GM21619 (cell line): ENCODE data around the gene IFITM2.
"Not testable (repeated sequence)": the region's sequence is repeated elsewhere in the genome, so short reads cannot be mapped to it uniquely, and the experiment has no call there.

Source experiments
- ATAC-seq: cut with Tn5 transposase; IDR thresholded peaks from one replicate; pipeline ENCODE4 v1.9.1; 2021; ENCODE audit not compliant: unreplicated experiment

IFITM2 gene

DNA sequence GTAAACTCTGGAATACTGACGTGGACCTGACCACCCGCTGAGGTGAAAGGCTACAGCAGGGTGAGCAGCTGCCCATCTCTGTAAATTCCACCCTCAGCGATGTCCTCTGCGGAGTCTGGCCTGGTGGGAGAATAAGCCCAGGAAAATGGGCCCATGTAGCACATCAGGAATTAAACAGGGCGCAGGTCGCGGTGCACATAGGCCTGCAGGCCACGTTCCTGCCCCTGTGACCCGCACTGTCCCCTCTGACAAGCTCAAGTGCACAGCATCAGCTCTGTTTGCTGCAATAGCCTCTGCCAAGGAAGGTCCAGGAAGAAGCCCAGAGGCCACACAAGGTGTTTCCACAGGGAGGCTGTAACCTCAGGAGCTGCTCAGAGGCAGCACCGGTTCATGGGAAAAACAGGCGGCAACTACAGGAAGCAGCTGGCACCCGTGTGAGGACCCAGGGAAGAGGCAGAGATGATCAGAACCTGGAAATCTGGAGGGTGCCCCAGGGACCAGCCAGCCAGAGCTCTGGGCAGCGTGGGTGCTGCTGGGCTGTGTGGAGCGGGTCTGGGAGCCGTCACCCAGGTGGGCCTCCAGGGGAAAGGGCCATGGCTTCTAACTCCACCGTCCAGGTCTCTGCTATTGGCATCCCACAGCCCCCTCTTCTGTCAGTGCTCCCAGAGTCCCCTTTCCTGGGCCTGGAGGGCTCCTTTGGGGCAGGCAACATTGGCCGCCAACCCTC, 808 bp upstream of the IFITM2 start:
- ATAC-seq: no peak

- not testable (repeated sequence) for ATAC-seq
Measured at GRCh38 chr11:308740-309665, 1.4 kb downstream of the IFITM2 start.

DNA sequence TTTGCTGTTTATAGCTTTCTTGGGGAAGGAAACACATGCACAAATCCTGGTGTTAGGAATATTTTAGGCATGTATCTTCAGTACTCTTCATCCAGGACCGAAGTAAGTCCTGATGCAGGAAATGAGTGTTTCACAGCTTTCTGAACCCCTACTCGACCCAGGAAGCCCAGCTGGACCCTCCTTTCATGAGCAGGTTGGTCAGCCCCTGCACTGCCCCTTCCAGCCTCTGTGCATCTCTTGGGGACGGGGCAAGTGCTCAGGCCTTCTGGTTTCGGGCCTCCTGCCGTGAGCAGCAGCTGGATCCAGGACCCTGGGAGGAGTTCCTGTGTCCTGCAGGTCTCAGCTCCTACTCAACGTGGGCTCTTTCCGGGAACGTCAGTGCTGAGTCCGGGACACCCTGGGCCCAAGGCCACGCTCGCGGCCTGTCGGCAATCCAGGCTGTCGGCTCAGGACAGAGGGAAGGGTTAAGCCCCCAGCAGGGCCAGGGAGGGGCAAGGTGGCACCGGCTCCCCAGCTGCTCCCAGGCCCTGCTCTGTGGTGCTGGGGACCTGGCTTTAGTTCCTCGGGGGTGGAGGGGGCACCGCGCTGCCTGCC, 2.5 kb downstream of the IFITM2 start:
- ATAC-seq: not testable (repeated sequence)

- ATAC-seq: not testable (repeated sequence)
Measured at GRCh38 chr11:311013-311748, 3.6 kb downstream of the IFITM2 start.

DNA sequence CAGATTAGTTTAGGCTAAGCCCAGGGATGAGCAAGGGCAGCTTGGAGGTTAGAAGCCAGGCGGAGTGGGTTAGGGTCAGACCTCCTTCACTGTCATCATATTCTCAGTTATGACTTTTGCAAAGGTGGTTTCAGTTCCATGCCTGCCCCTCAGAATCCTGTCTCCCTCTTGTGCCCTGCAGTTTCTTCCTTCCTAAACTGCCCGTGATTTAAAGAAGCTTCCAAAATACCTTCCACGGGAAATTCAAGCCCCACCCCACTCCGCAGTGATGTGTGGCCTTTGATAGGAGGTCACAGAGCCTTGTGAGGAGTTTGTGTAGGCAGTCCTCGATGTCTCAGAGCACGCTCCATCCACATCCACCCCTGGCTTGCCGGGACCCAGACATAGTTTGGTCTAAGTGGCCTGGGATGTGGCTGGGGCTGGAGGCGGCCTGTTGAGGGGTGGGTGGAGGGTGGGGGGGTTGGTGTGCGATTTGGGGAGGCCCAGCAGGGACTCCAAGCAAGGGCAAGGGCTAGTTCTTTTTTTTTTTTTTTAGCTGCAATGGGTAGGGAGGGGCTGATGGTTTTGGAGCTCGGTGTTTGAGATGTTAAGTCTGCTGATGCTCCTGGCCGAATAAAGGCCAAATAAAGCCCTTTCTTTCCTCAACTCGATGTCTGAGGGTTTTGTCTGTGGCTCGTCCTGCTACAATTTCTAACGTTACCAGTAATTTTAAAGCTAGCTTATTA, 4.6 kb downstream of the IFITM2 start:
- ATAC-seq: no peak

GRCh38 chr11:313304-313786, 5.7 kb downstream of the IFITM2 start:
- no peak for ATAC-seq

- ATAC-seq: peak; percentile 36
Measured at GRCh38 chr11:313787-314553, 6.4 kb downstream of the IFITM2 start, which contains the start of gene IFITM1. Gene IFITM1, plus strand, starts transcription at chr11:314040. Its CDS starts 131 bp downstream, at chr11:314171.

DNA sequence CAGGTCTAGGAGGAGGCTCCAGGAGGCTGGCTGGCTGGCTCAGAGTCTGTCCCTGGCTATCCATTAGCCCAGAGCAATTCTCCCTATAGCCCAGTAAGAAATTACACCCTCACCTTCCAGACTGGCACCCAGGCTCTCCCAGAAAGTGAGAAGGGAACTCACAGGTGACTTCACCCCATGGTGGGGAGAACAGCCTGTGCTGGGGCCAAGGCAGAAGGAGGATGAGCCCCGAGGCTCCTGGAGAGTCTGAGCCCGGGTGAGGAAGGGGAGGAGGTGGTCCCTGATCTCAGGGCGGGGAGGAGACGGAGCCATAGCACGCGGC, 6.9 kb downstream of the IFITM2 start:
- ATAC-seq: not testable (repeated sequence)

DNA sequence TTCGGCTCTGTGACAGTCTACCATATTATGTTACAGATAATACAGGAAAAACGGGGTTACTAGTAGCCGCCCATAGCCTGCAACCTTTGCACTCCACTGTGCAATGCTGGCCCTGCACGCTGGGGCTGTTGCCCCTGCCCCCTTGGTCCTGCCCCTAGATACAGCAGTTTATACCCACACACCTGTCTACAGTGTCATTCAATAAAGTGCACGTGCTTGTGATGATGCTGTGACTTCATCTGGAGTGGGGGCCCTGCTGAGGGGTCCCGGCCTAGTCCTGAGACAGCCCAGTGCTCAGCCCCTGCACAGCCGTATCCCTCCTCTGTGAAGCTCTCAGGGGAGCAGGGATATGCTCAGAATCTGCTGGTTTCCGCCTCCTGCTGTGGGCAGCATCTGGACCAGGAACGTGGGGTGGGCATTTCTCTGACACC, 7.5 kb downstream of the IFITM2 start:
- ATAC-seq: no peak

GRCh38 chr11:315516-315994, 7.9 kb downstream of the IFITM2 start:
- no peak for ATAC-seq

- ATAC-seq: no peak
Measured at GRCh38 chr11:316031-316701, 8.6 kb downstream of the IFITM2 start.

GRCh38 chr11:316891-317301, 9.3 kb downstream of the IFITM2 start:
- no peak for ATAC-seq

DNA sequence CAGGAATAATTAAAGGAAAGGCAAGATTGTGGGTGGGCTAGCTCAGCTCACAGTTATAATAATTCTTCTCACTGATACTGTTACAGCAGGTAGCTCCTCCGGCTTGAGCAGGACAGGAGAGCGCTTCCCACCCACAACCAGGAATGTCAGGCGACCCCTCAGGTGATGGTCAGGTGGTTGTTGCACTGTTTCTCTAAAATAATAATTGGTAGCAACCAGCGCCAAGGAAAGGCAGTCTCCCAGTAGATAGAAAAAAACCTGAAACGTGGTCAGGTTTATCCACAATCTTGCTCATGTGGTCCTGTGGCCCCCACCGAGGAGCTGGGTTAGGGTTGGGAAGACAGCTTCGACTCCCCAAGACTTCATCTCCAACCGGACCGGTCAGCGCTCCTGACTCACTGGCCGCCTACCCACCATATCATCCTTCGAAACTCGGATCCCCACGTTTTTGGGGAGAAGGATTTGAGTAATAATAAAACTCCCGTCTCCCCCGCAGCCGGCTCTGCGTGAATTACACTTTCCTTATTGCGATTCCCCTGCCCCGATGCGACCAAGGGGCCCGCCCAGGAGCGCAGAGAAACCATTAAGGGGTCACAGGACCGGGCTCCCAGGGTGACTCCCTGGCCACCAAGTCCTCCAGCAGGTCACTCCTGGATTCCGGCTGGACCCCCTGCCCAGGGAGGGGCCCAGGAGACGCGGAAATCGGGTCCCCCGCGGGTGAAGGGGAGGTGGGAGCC, 10.2 kb downstream of the IFITM2 start:
- ATAC-seq: not testable (repeated sequence)

GRCh38 chr11:318405-319120, 10.9 kb downstream of the IFITM2 start:
- peak; percentile 40 for ATAC-seq

DNA sequence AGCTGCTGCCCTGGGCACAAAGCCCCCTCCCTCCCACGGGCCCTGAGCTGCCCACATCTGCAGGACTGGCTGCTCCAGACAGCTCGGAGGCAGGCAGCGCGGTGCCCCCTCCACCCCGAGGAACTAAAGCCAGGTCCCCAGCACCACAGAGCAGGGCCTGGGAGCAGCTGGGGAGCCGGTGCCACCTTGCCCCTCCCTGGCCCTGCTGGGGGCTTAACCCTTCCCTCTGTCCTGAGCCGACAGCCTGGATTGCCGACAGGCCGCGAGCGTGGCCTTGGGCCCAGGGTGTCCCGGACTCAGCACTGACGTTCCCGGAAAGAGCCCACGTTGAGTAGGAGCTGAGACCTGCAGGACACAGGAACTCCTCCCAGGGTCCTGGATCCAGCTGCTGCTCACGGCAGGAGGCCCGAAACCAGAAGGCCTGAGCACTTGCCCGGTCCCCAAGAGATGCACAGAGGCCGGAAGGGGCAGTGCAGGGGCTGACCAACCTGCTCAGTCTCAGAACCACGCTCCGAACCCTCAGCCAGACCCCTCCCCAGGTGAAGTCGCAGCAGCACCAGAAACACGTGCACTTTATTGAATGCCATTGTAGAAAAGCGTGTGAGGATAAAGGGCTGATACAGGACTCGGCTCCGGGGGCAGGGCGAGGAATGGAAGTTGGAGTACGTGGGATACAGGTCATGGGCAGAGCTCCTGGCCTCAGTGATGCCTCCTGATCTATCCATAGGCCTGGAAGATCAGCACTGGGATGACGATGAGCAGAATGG, 11.7 kb downstream of the IFITM2 start:
- not testable (repeated sequence) for ATAC-seq

GRCh38 chr11:319888-320273, 12.3 kb downstream of the IFITM2 start:
- not testable (repeated sequence) for ATAC-seq

- ATAC-seq: no peak
Measured at GRCh38 chr11:324156-324555, 16.5 kb downstream of the IFITM2 start.
